ENCODE data around the gene SLU7.

DNA sequence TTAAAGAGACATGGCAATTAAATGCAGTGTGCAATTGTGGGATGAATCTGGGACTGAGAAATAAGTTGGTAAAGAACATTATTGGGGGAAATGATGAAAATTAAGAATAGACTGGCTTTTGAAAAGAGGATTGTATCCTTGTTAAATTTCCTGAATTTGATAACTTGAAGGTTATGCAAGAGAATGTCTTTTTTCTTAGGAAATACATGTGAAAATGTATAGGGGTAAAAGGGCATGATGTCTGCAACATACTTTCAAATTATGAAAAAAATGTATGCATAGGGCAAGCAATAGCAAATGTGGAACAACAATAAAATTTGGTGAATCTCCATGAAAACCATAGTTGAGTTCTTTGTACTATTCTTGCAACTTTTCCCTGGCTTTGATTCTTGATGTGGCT lies 26.9 kb upstream of the SLU7 start:
- TF ChIP-seq, protein P1, sequence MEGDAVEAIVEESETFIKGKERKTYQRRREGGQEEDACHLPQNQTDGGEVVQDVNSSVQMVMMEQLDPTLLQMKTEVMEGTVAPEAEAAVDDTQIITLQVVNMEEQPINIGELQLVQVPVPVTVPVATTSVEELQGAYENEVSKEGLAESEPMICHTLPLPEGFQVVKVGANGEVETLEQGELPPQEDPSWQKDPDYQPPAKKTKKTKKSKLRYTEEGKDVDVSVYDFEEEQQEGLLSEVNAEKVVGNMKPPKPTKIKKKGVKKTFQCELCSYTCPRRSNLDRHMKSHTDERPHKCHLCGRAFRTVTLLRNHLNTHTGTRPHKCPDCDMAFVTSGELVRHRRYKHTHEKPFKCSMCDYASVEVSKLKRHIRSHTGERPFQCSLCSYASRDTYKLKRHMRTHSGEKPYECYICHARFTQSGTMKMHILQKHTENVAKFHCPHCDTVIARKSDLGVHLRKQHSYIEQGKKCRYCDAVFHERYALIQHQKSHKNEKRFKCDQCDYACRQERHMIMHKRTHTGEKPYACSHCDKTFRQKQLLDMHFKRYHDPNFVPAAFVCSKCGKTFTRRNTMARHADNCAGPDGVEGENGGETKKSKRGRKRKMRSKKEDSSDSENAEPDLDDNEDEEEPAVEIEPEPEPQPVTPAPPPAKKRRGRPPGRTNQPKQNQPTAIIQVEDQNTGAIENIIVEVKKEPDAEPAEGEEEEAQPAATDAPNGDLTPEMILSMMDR (IDR thresholded peaks at IDR 0.05), result no peak
- TF ChIP-seq EZH2 (IDR thresholded peaks at IDR 0.05) (no peak), EZH2phosphoT487 (IDR thresholded peaks at IDR 0.05) (no peak)
